GM08714 (cell line): ENCODE data around the gene PLA2G4B.

Experiments used
- H3K4me3 ChIP-seq: fragments of 200-500 bp; sonication (Bioruptor generic); 2 replicates; pipeline ENCODE4 v1.5.1; 2014; ENCODE audit warnings: mild to moderate bottlenecking, low read length, inconsistent platforms
- ZNF274 ChIP-seq: IDR thresholded peaks from 2 replicates; pipeline ENCODE4 v1.6.1; 2012; ENCODE audit warnings: mild to moderate bottlenecking, low read depth, low read length

The PLA2G4B gene

GRCh38 chr15:41894791-41895463 is 56.3 kb downstream of the PLA2G4B start:
- H3K4me3 ChIP-seq = no peak overlapping the region
- no peak for TF ChIP-seq ZNF274

GRCh38 chr15:41895491-41895890 is 56.8 kb downstream of the PLA2G4B start:
- no peak for TF ChIP-seq ZNF274
- no peak overlapping the region for H3K4me3 ChIP-seq

- H3K4me3 ChIP-seq = no peak overlapping the region
- no peak for TF ChIP-seq ZNF274
Measured at GRCh38 chr15:41895957-41896356, 57.3 kb downstream of the PLA2G4B start.

DNA sequence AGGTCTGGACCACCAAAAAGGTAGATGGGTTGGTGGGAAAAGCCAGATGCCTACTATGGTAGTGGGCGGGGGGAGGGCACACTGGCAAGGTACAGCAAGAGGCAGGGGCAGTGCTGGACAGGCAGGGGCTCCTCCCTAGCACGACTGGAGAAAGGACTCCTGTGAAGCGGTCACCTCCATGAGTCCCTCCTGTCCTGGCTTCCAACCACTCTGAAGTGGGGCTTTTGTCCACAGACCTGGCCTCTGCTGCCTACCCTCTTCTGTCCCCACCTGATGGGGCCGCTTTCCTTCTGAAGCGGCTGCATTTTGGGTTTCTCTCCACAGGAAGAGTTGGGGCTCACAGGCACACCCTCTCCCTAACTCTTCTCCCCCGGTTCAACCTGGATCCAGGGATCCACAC is 57.9 kb downstream of the PLA2G4B start:
- H3K4me3 ChIP-seq = no peak overlapping the region
- no peak for TF ChIP-seq ZNF274

DNA sequence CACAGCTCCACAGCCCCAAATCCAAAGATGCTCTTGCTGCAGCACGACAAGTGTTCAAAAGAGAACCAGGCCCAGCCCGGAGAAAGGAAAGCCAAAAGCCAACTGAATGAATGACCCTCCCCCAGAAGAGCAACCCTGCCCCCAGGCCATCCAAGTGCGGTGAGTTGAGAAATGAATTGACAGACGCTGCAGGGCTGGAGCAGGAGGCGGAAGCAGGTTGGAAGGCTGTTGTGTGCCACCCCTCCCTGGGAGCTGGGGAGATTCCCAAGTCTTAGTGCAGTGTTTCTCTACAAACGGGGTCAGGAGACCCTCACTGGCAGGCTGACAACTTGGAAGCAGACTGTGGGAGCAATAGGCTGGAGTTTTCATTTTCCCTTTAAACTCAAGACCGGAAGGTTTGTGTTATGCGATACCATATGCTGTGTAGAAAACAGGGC is 58.7 kb downstream of the PLA2G4B start:
- TF ChIP-seq ZNF274 = no peak
- no peak overlapping the region for H3K4me3 ChIP-seq
